Suprapubic skin (tissue), 3 donors: ENCODE measurements around the gene RCHY1.

ENCODE experiments used
- POLR2A ChIP-seq, 2 donors: fragments of 450-650 bp; IDR thresholded peaks; one replicate each; pipeline ENCODE4 v1.6.1; 2017; ENCODE audit warnings: antibody characterized with exemption in 2 of 2, mild to moderate bottlenecking in 2 of 2, moderate library complexity in 2 of 2
- TF ChIP-seq, protein P1 (sequence below), 2 donors: fragments of 200-600 bp in 1 of 2; fragments of 450-650 bp in 1 of 2; sonication (generic) in 1 of 2; IDR thresholded peaks; one replicate each; pipeline ENCODE4 v1.5.1; 2016 to 2019; ENCODE audit warnings: antibody characterized with exemption in 2 of 2, mild to moderate bottlenecking in 1 of 2, moderate library complexity in 1 of 2

GRCh38 chr4:75477201-75477600 is 37.0 kb downstream of the RCHY1 start:
- TF ChIP-seq, protein P1, sequence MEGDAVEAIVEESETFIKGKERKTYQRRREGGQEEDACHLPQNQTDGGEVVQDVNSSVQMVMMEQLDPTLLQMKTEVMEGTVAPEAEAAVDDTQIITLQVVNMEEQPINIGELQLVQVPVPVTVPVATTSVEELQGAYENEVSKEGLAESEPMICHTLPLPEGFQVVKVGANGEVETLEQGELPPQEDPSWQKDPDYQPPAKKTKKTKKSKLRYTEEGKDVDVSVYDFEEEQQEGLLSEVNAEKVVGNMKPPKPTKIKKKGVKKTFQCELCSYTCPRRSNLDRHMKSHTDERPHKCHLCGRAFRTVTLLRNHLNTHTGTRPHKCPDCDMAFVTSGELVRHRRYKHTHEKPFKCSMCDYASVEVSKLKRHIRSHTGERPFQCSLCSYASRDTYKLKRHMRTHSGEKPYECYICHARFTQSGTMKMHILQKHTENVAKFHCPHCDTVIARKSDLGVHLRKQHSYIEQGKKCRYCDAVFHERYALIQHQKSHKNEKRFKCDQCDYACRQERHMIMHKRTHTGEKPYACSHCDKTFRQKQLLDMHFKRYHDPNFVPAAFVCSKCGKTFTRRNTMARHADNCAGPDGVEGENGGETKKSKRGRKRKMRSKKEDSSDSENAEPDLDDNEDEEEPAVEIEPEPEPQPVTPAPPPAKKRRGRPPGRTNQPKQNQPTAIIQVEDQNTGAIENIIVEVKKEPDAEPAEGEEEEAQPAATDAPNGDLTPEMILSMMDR (IDR thresholded peaks at IDR 0.05) = no peak
- no peak for TF ChIP-seq POLR2A (IDR thresholded peaks at IDR 0.05)
